HL-60/S4 (cell line): Measurements from ENCODE around the gene MIAT.

Experiments used
- in situ Hi-C: fragments of 300-500 bp; cut with MboI; formaldehyde crosslinking; loops from 2 replicates; pipeline ENCODE4 v1.14.3; 2022; ENCODE audit warnings: low sequenced_read_pairs

The MIAT gene

GRCh38 chr22:26718905-26719304 is 61.5 kb downstream of the MIAT start:
- in situ Hi-C loops = no loop called here

DNA sequence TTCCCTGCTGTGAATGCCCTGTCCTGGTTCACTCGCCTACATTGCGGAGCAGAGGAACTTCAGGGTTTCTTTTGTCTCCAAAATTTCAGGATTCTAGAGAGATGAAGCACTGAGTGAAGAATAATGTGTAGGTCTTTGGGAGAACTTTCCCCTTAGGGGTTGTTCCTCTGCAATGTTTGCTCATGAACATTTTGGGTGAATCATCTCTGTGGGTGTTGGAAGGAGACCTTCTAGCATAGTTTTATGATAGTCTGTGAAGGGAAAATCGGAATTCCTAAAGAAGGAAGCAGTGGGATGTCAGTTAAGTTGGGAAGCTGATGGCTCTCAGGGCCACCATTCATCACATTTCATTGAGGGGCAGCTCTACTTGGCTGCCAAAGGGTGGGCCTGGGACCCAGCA is 64.8 kb downstream of the MIAT start:
- in situ Hi-C loops = no loop called here

GRCh38 chr22:26724414-26724813 is 67.0 kb downstream of the MIAT start:
- in situ Hi-C loops = no loop called here

- in situ Hi-C loops = no loop called here
Measured at GRCh38 chr22:26725012-26725676, 67.8 kb downstream of the MIAT start.
